Right lobe of liver (tissue), 6 donors: ENCODE results near the gene MSANTD1. TPM values are rescaled to one million over a fixed set of nuclear protein-coding genes. Genes with fewer than 3 reads are reported as not detected.
A peak's percentile ranks its signal among the peaks of the same experiment; 100 is the strongest.

Source experiments
- ATAC-seq, 4 donors: fragments of 200-7000 bp; cut with Tn5 transposase; one replicate each; pipeline ENCODE4 v1.9.1; 2020; ENCODE audit warnings: mild to moderate bottlenecking in 4 of 4, moderate library complexity in 4 of 4
- DNase-seq, 3 donors: peaks; one replicate each; pipeline ENCODE4 v3.0.0-alpha.2; 2020
- H3K27ac ChIP-seq, 3 donors: fragments of 200-600 bp; one replicate each; pipeline ENCODE4 v1.8.0; 2022
- H3K27me3 ChIP-seq, 2 donors: fragments of 200-600 bp; one replicate each; pipeline ENCODE4 v1.8.0; 2022
- H3K36me3 ChIP-seq, 4 donors: fragments of 200-600 bp; sonication (generic) in 1 of 4; one replicate each; pipeline versions ENCODE4 v1.5.1 to v1.8.0; 2017 to 2022; ENCODE audit warnings: control low read depth in 1 of 4
- H3K4me1 ChIP-seq, 4 donors: fragments of 200-600 bp; sonication (generic) in 1 of 4; one replicate each; pipeline versions ENCODE4 v1.5.1 to v1.8.0; 2017 to 2022; ENCODE audit warnings: control low read depth in 1 of 4
- H3K4me3 ChIP-seq, 3 donors: fragments of 200-600 bp; one replicate each; pipeline ENCODE4 v1.8.0; 2022
- H3K9me3 ChIP-seq, 4 donors: fragments of 200-600 bp; sonication (generic) in 1 of 4; one replicate each; pipeline versions ENCODE4 v1.5.1 to v1.8.0; 2017 to 2022; ENCODE audit warnings: control low read depth in 1 of 4
- CTCF ChIP-seq, 4 donors: fragments of 200-600 bp in 3 of 4; fragments of 450-650 bp in 1 of 4; IDR thresholded peaks; one replicate each; pipeline versions ENCODE4 v1.5.1 to v1.8.0; 2016 to 2022; ENCODE audit warnings: antibody characterized with exemption in 4 of 4, mild to moderate bottlenecking in 2 of 4
- POLR2A ChIP-seq: fragments of 450-650 bp; IDR thresholded peaks from one replicate; pipeline ENCODE4 v1.6.1; 2017; ENCODE audit warnings: antibody characterized with exemption, mild to moderate bottlenecking
- WGBS: methylation state at CpG from one replicate; pipeline ENCODE4 v1.1.6; 2018; ENCODE audit warnings: low coverage, low lambda C conversion rate; ENCODE audit not compliant: insufficient coverage; ENCODE audit errors: missing lambda C conversion rate; 5-methylcytosine and 5-hydroxymethylcytosine counted together
- intact Hi-C, 2 donors: fragments of 100-400 bp; cut with DNase I; formaldehyde crosslinking; loops; one replicate each; pipeline versions ENCODE4 v1.11.2 to v1.14.1; 2022
- total RNA-seq, 6 experiments: library from RNA; depleted of rRNA in 2 of 6; stranded (reverse); fragments of >200 nt in 2 of 6; fragmentation: NEBNext Ultra II Directional in 3 of 6; extraction: Animal tissue kit (Norgen Biotek cat#: 25700) in 3 of 6; gene quantifications; one replicate each; pipeline versions ENCODE4 v1.1.0 to v1.2.4, GENCODE V29; 2016 to 2023
- donor health status: DM: no; HTN: yes; CAD: no.
- donor health status: DM: no; HTN: no; CAD: no.
- donor health status: DM: no; HTN: no; CAD: no.
- donor health status: DM: no; HTN: yes; CAD: no.
- donor health status: DM: no; HTN: yes; CAD: no.

Gene MSANTD1
- total RNA-seq, 6 experiments from 2014 or later: 0.46 to 0.84 (median 0.64) TPM; not detected in 1

- no peaks in the 10 kb centered on the region for H3K27me3 ChIP-seq
- H3K4me3 ChIP-seq: no peak overlapping the region
- H3K27ac ChIP-seq: no peak overlapping the region
- H3K9me3 ChIP-seq: no peaks in the 10 kb centered on the region
- peaks cover 0 to 55% (median 20%) of the 10 kb centered on the region in 4 donors for H3K36me3 ChIP-seq
- ATAC-seq (no peak), DNase-seq (peak in 1 of 3 donors; percentile 31)
- H3K4me1 ChIP-seq: peaks cover 0 to 29% (median 10%) of the 10 kb centered on the region in 4 donors
- TF ChIP-seq CTCF (IDR thresholded peaks at IDR 0.05): no peak
- TF ChIP-seq POLR2A: no peak
- WGBS: 83% methylated on average over 2 of the region's 6 CpGs
- intact Hi-C loops: no loop called here
Observed at GRCh38 chr4:3210467-3210866, 38.5 kb upstream of the MSANTD1 start.

GRCh38 chr4:3211866-3212265, 37.1 kb upstream of the MSANTD1 start:
- H3K9me3 ChIP-seq: no peaks in the 10 kb centered on the region
- intact Hi-C loops: no loop called here
- no peaks in the 10 kb centered on the region for H3K27me3 ChIP-seq
- H3K36me3 ChIP-seq: peaks cover 0 to 64% (median 19%) of the 10 kb centered on the region in 4 donors
- H3K27ac ChIP-seq: no peak overlapping the region
- DNase-seq (no peak), ATAC-seq (no peak)
- TF ChIP-seq POLR2A (no peak), CTCF (IDR thresholded peaks at IDR 0.05) (no peak)
- H3K4me1 ChIP-seq: peaks cover 0 to 15% (median 3%) of the 10 kb centered on the region in 4 donors
- no peak overlapping the region for H3K4me3 ChIP-seq
- WGBS: 95% methylated on average over 8 of the region's 8 CpGs

GRCh38 chr4:3212391-3213105, 36.4 kb upstream of the MSANTD1 start:
- no peak for ATAC-seq
- no peaks in the 10 kb centered on the region for H3K27me3 ChIP-seq
- WGBS: 95% methylated on average over 8 of the region's 12 CpGs

GRCh38 chr4:3213106-3213425, 35.9 kb upstream of the MSANTD1 start:
- TF ChIP-seq CTCF (IDR thresholded peaks at IDR 0.05) (no peak), POLR2A (no peak)

More at GRCh38 chr4:3212391-3213105, 36.4 kb upstream of the MSANTD1 start:
- no peak for DNase-seq
- Histone ChIP-seq H3K9me3 (no peaks in the 10 kb centered on the region), H3K36me3 (peaks cover 1 to 71% (median 22%) of the 10 kb centered on the region in 4 donors), H3K27ac (no peak overlapping the region), H3K4me3 (no peak overlapping the region), H3K4me1 (peaks cover 0 to 11% (median 0%) of the 10 kb centered on the region in 4 donors)
- TF ChIP-seq POLR2A: no peak
- no peak for TF ChIP-seq CTCF (IDR thresholded peaks at IDR 0.05)
- intact Hi-C loops: no loop called here

More at GRCh38 chr4:3213106-3213425, 35.9 kb upstream of the MSANTD1 start:
- Histone ChIP-seq H3K27me3 (no peaks in the 10 kb centered on the region), H3K9me3 (no peaks in the 10 kb centered on the region), H3K27ac (no peak overlapping the region), H3K4me1 (peaks cover 0 to 7% (median 0%) of the 10 kb centered on the region in 4 donors), H3K4me3 (no peak overlapping the region), H3K36me3 (peaks cover 6 to 76% (median 25%) of the 10 kb centered on the region in 4 donors)
- intact Hi-C loops: no loop called here
- ATAC-seq: peak in 2 of 4 donors; percentile 33 to 68
- WGBS: 67% methylated on average over 2 of the region's 4 CpGs
- DNase-seq: no peak
